KG1 (cell line): Measurements from ENCODE around the gene UNC5CL.
"Not testable (repeated sequence)": the region's sequence is repeated elsewhere in the genome, so short reads cannot be mapped to it uniquely, and the experiment has no call there.

Source experiments
- DNase-seq: peaks from one replicate; lab custom pipeline; 2025; lab: John Stamatoyannopoulos, UW

UNC5CL gene

DNA sequence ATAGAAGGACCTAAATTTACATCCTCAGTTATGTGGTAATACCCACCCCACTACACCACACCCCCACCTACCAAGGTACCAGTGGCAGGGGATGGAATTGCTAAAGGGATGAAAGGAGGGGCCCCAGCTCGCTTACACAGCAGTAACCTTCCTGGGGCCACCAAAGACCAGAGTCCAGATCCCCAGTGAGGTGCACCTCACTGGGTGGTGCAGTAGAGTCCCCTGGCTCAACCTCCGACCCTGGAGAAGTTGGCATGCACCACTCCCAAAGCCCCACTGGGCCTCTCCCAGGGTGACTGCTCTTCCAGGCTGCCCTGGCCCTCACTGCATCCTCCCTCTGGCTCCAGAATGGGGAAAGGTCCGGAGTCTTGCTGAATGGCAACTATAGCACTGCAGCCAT lies 816 bp downstream of the UNC5CL start:
- DNase-seq = no peak

DNA sequence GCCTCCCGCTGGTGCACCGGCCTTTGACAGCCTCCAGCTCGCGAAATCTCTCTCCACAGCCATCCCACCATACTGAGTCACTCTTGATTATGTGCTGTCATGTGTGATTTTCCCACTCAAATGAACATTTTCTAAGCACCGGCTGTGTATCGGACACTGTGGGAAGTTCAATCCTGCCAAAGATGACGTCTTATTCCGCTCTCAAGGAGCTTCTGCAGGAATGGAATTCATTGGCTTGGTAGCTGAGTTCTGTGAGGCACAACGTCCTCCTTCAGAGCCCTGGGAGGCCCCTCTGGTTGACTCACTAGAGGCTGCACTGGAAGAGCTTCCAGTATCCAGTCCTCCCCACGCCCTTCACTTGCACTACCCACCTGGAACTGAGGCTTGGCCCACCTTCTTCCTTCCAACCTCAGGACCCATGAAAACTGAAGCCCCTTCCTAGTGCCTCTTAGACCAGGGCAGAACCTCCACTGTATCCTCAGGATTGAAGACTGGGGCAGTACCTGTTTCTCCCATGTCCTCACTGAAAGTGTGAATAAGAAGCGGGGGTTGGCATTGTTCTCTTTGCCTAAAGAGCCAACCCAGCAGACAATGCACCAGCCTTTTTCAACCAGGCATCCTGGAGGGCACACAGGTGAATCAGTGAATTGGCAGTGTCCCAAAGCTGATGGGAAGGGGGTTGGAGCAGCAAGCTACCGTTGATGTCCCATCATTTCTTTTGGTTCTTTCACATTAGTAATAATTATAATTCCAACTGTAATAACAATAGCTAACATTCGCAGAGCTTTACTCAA lies 1.7 kb downstream of the UNC5CL start:
- no peak for DNase-seq

DNA sequence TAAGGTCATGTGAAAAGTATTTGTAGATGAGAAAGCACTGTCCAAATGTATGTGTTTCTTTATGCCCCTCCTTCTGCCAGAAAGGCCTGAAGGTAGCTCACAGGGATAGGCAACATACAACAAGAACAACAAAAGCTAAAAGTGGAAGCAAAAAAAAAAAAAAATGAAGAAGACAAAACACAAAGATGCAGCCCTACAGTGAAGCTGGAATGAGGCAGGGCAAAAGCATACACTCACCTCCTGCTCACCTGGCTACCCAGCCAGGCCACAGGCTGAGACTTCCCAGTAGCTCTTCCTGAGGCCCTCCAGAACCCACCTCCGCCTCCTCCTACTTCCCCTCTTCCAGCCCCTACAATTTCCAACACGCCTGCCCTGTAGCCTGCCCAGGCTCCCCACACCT lies 2.4 kb downstream of the UNC5CL start:
- DNase-seq = no peak

DNA sequence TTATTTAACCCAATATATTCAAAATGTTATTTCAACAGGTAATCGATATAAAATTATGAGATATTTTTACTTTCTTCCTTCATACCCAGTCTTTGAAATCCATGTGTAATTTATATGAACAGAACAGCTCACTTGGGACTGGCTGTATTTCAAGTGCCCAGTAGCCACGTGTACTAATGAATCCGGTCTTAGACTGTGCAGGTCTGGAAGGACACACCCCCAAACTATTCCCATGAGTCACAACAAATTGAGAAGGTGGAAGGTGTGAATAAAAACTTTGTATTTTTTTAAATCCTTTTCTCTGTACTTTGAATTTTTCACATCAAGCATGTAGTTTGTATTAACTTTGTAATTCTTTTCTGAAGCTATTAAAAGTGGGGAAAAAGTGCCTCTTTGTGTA lies 2.8 kb downstream of the UNC5CL start:
- no peak for DNase-seq

DNA sequence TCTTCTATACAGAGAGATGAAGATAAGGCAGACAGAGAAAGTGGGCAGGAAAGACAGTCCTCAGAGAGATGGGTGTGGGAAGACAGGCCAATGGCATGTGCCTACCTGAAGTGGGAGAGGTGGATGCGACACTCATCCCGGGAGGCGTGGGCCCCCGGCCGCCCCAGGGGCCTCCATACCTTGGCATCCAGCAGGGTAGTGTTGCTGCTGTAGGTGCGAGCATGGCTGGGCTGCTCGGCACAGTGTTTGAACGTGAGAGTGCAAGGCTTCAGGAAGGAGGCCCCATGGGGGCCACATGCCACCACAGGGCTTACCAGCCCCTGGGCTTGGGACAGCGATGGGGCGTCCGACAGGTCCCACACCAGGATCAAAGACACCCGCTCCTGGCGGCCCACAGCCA lies 5.2 kb downstream of the UNC5CL start:
- DNase-seq = no peak

DNA sequence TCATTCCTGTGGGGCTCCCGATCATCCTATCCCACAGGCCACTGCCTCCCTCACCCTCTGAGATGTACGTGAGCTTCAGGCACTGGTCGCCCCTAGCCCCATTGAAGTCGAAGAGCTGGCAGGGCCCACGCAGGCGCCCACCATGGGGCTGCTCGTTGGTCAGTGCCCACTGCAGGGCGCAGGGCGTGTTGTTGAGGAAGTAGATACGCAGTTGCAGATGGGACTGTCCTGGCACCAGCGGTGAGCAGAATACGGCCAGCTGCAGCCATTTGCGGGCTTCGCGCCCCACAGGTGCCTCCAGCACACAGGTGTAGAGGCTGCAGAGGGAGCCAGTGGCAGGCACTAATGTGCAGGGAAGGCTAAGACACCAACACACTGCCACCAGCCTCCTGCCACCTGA lies 6.2 kb downstream of the UNC5CL start:
- DNase-seq = no peak

DNA sequence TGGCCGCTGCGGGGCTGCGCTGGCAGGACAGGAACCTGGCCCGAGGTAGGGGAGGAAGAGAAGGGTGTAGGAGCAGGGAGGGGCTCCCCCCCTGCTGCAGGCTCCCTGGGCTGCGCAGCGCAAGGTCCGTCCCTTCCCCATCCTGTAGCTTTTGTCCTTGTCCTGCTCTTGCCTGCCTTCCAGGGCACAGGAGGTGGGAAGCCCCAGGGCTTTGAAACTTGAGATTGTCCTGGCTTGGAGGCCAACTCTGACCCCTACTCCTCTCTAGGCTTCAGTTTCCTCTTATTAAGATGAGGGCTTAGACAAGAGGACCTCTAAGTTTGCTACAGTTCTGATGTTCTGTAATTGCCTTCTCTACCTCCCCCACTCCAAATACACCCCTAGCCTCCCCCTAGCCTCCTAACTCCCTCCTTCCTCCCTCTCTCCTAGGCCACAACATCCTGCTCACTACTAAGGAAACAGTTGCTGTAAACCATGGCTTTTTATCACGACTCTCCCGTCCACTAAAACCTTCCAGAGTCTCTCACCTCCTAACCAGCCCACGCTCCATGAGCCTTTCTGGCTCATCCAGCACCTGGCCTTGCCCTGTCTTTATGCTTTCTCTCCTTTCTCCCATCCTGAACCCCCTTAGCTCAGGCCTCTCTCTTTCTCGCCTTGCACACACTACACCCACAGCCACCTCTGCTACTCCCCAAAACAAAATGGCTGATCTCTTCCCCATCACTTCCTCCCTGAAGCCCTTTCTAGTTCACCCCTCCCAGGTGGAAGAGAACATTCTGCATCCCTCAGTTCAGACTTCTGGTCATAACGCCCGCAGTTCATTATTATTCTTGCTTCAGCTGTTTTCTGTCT lies 10.2 kb downstream of the UNC5CL start:
- DNase-seq = no peak

DNA sequence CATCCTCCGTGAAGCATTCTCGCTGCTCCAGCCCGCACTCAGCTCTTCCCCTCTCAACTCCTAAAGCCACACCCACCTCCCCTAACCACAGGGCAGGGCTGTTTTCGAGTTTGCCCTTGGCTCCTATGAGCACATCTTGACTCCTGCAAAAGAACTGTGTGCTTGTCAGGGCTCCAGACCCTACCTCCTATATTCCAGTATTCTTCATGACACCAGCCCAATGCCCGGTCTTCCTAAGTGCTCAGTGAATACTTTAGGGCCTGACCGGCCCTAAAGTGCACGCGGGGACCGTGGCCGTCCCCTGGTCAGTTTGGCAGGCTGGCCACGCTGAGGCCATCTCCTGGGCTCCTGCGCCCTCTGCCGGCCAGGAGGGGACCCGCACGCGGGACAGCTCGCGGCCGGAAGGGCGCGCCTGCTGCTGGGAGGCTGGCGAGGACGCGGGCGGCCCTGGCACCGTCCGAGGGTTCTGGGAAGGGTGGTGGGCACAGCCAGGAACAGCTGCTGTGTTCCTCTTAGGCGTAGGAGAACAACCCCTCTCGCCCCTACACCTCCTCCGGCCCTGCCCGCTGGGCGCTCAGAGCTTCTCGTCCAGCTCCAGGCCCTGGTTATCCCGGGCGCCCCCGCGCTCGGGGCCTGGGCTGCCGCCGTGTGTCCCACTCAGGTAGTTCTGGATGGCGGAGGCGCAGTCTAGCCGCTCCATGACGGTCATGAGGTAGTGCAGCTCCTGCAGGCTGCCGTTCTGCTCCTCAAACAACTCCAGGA lies 11.0 kb downstream of the UNC5CL start:
- peak; percentile 54 for DNase-seq

DNA sequence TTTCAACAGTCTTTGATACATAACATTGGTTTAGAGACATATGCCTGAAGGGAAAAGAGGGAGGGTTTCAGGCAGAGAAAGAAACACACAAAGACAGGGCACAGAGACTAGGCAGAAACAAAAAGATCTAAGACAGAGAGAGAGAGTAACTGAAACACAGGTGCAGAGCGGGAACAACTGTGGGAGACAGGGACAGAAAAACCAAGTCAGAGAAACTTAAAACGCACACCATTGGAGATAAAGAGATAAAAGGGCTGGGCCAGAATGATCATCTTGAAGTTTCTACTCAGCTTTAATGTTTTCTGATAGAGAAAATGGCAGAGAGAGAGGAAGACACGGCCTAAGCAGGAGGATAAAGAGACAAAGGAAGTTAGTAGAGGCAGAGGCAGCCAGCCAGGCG lies 11.8 kb downstream of the UNC5CL start:
- no peak for DNase-seq

DNA sequence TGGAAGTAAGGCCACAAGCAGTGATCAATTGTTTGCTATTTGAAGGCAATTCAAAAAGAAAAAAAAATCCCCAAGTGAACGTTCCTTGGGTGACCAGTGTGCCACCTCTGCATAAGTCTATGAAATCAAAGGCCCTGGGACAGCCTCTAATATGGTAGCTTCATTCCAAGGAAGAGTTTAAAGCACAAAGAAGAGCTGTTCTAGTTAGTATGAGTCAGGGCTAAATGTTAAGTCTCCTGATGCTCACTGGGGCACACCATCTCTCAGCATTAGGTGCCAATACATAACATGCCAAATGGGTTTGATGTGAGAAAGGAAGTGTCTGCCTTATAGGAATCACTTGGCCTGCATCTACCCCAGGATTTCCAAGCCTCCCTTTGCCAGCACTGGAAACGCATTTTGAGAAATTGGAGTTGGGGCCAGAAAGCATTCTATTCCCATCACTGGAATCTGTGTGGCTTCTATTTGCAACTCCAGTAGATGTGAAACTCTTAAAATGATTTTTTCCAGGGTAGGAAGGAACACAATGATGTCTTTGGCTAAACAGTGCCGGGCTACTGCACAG lies 13.0 kb downstream of the UNC5CL start:
- DNase-seq = no peak

DNA sequence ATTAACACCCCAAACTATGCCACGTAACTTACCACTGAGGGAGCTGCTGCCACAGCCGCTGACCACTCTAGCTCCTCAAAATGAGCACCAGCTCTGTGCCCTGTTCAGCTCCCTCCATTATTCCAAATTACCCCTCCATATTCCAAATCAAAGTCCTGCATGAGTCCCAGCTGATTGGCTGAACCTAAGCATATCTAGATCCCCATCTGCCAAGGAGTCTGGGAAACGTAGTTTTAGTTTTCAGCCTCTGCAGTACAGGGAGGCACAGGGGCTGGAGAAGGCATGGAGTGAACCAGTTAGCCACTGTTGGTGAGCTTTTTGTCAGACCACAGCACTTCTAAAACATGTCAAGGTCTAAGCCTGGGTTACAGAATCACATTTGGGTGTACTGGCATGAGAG lies 15.9 kb downstream of the UNC5CL start:
- DNase-seq = no peak

DNA sequence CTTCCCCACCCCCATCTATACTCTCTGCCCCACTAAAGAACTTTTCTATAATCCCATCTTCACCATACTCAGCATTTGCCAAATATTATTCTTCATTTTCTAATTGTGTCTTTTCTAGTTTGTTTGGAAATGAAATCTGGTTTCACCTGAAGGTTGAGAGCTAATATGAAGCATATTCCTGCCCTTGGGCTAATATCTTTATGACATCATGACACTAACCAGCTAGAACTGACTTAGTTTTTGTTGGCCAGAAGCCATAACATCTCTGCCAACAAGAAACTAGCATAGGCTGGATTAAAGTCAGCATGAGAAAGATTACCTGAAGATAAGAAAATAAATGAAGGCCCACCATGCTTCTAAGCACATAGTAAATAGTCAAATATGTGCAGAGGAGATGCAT lies 16.7 kb downstream of the UNC5CL start:
- no peak for DNase-seq

DNA sequence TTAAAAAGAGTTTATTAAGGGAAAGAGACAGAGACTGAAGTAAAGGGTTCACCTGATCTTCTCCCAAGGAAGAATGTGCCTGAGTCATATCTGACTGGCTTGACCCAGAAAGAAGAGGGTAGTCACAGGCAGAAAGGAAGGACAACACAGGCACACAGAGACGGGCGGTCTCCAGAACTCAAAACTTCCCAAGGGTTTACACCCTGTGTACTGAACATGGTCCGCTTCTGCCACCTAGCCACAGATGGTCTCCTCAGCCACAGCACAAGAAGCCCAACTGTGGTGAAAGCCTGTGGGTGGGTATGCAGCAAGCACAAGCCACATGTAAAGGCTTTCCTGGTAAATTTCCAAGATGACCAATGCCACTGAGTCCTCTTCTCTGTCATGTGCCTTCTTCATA lies 17.2 kb downstream of the UNC5CL start:
- DNase-seq = no peak

DNA sequence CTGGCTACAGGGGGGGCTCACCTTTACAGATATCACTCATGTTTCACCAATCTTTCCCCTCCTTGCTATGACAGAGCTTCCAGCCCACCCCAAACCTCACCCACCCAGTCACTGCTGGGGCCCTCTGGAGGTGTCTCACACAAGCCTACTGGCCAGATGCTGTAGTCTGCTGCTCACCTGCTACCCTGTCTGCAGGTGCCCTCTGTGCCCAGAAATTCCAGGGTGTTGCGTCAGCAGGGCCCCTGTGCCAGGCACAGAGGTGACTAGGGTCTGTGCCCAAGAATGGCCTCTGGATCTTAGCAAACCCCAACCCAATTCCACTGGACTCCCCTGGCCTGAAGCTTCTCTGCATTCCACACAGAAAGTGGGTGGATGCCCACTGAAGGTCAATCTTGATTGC lies 21.4 kb downstream of the UNC5CL start:
- no peak for DNase-seq

DNA sequence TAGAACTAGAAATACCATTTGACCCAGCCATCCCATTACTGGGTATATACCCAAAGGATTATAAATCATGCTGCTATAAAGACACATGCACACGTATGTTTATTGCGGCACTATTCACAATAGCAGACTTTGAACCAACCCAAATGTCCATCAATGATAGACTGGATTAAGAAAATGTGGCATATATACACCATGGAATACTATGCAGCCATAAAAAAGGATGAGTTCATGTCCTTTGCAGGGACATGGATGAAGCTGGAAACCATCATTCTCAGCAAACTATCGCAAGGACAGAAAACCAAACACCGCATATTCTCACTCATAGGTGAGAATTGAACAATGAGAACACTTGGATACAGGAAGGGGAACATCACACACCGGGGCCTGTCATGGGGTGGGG lies 23.2 kb downstream of the UNC5CL start:
- DNase-seq = not testable (repeated sequence)

DNA sequence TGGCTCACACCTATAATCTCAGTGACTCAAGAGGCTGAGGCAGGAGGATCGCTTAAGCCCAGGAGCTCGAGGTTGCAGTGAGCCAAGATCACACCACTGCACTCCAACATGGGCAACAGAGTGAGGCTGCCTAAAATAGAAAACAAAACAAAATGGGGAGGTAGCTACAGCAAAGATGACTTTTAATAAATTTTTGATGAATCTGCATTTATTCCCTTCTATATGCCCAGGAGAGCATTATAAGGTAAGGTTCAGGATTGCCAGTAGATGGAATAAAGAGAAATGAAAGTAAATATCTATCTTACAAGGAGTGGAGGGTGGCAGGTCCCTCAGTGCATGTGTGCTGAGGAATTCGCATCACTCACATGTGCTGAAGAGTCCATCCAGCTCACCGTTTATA lies 24.2 kb downstream of the UNC5CL start:
- DNase-seq = no peak

DNA sequence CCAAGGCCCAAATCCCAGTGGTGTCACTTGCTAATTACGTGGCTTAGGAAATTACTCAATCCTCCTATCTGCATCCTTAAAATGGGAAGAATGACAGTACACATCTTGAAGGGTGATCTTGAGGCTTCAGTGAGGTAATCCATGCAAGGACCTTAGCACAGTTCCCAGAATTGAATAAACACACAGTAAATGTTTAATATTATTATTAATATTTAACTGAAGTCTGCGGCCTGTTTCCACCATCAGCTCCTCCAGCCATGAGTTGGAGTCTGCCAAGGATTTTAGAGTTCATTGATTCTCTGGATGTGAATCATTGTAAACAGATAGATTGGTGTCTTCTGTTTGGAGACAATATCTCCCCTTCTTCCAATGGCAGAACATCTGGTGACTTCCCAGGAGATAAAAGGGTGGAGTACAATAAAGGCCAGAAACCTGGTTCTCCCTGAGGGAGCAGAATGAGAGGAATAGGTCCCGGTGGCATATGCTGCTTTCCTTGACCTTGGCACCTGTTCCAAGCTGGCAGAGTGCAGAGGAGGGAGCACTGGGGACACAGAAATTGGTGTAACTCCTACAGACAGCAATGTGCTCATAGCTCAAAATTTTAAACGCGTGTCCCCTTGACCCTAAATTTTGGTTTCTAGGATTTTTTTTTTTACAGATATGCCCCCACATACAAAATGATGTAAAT lies 25.4 kb downstream of the UNC5CL start:
- no peak for DNase-seq

DNA sequence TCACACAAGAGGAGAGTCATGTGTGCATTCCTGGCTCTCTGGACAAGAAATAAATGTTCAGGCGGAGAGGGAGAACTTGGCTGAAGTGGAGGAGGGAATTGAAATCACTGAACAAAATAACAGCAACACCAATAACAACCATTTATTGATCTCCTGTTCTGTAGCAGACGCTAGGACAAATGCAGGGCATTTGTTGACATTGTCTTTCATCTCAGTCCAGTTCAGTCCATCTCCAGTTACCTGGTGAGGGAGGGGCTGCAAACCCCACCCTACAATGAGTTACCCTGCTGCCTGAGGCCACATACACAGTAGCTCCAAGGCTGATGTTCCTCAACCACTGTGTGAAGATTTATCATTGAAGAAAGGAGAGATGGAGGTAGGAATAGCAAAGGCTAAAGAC lies 27.3 kb downstream of the UNC5CL start:
- DNase-seq = no peak

DNA sequence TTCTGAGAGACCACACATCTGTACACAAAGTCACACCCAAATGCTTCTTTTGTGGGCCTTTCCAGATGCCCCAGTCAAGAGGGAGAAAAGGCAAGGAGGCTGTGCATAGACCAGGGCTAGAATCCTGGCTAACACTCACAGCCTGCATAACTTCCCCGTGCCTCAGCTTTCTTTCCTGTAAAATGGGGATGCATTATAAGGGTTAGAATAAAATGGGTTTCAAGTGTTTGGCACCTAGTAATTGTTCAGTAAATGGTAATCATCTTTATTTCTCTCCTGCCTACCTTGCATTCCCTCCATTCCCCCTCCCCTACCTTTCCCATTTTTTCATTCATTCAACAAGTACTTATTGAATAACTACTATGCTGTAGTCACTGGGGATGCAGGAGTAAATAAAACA lies 29.4 kb downstream of the UNC5CL start:
- DNase-seq = no peak

DNA sequence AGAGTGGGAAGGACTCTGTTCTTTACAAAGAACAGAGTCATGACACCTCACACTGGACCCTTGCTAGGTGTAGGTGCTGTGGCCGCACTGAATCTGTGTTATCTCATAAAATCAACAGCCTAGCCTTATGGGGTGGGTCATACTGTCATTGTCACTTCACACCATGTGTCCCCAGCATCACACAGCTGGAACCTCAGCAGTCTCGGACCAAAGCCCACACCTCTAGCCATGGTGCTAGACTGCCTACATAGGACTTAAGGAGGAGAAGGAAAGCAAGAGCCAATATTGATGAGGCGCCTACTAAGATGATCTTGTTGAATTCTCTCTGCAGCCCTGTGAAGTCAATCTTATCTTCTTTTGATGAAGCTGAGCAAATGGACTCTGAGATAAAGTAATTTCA lies 31.0 kb downstream of the UNC5CL start:
- no peak for DNase-seq

DNA sequence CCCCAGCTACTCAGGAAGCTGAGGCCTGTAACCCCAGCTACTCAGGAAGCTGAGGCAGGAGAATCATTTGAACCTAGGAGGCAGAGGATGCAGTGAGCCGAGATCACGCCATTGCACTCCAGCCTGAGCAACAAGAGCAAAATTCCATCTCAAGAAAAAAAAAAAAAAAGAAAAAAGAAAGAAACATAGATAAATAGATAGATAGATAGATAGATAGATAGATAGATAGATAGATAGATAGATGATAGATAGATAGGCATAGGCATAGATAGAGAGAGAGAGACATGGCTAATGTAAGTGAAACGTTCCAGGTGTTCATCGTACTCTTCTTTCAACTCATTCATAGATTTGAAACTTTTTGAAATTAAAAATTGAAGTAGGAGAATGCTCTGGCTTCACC lies 32.0 kb downstream of the UNC5CL start:
- not testable (repeated sequence) for DNase-seq

DNA sequence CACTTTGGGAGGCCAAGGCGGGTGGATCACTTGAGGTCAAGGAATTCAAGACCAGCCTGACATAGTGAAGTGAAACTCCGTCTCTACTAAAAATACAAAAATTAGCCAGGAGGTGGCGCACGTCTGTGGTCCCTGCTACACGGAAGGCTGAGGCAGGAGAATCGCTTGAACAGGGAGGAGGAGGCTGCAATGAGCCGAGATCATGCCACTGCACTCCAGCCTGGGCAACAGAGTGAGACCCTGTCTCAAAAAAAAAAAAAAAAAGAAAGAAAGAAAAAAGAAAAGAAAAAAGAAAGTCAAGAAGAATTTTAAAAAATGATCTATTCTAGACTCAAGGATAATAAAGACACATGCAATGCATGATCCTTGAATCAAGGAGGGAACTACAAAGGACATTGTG lies 32.8 kb downstream of the UNC5CL start:
- DNase-seq = peak; percentile 14
